ENCODE measurements around the gene POMT1. TPM values are rescaled to one million over a fixed set of nuclear protein-coding genes. Genes with fewer than 3 reads are reported as not detected.
"Not testable (repeated sequence)": the region's sequence is repeated elsewhere in the genome, so short reads cannot be mapped to it uniquely, and the experiment has no call there.

Gene POMT1
- total RNA-seq, 4 donors from 2014 or later: 14.6 to 27.8 (median 18.4) TPM

GRCh38 chr9:131469356-131469755 lies 33.4 kb upstream of the POMT1 start:
- H3K4me1 ChIP-seq: no peaks in the 10 kb centered on the region
- no peak for DNase-seq
- H3K36me3 ChIP-seq: peaks cover 66 to 100% (median 75%) of the 10 kb centered on the region in 3 donors
- no peak overlapping the region for H3K4me3 ChIP-seq
- no peak for TF ChIP-seq POLR2A (IDR thresholded peaks at IDR 0.05)
- TF ChIP-seq CTCF (IDR thresholded peaks at IDR 0.05): no peak
- H3K9me3 ChIP-seq: no peaks in the 10 kb centered on the region
- no peaks in the 10 kb centered on the region for H3K27me3 ChIP-seq
- intact Hi-C loops (cut with DNase I): no loop called here
- H3K27ac ChIP-seq: no peak overlapping the region
- WGBS, 2 donors: 83 to 93% methylated on average over 6 of the region's 6 CpGs

- H3K27me3 ChIP-seq: no peaks in the 10 kb centered on the region
- H3K4me1 ChIP-seq: no peaks in the 10 kb centered on the region
- peaks cover 65 to 100% (median 75%) of the 10 kb centered on the region in 3 donors for H3K36me3 ChIP-seq
- DNase-seq: no peak
- no peak overlapping the region for H3K4me3 ChIP-seq
- no peaks in the 10 kb centered on the region for H3K9me3 ChIP-seq
- 91 to 94% methylated on average over 15 to 16 of the region's 16 CpGs for WGBS, 2 donors
- no peak overlapping the region for H3K27ac ChIP-seq
- intact Hi-C loops (cut with DNase I): no loop called here
- TF ChIP-seq CTCF (IDR thresholded peaks at IDR 0.05) (no peak), POLR2A (IDR thresholded peaks at IDR 0.05) (no peak)
These were observed 32.8 kb upstream of the POMT1 start for GRCh38 chr9:131469951-131470350.

GRCh38 chr9:131470581-131470991 lies 32.1 kb upstream of the POMT1 start:
- Histone ChIP-seq H3K9me3 (no peaks in the 10 kb centered on the region), H3K27ac (no peak overlapping the region), H3K27me3 (no peaks in the 10 kb centered on the region), H3K4me3 (no peak overlapping the region), H3K4me1 (no peaks in the 10 kb centered on the region), H3K36me3 (peaks cover 70 to 100% (median 75%) of the 10 kb centered on the region in 3 donors)
- intact Hi-C loops (cut with DNase I): no loop called here
- TF ChIP-seq POLR2A (IDR thresholded peaks at IDR 0.05): no peak
- TF ChIP-seq CTCF (IDR thresholded peaks at IDR 0.05): no peak
- no peak for DNase-seq
- 83 to 96% methylated on average over 1 to 7 of the region's 12 CpGs for WGBS, 2 donors

GRCh38 chr9:131472085-131472484 lies 30.6 kb upstream of the POMT1 start:
- peaks cover 75 to 100% (median 81%) of the 10 kb centered on the region in 3 donors for H3K36me3 ChIP-seq
- H3K27ac ChIP-seq; H3K9me3 ChIP-seq; intact Hi-C loops (cut with DNase I); H3K27me3 ChIP-seq; H3K4me1 ChIP-seq; DNase-seq; H3K4me3 ChIP-seq: not testable (repeated sequence)
- 87 to 100% methylated on average over 5 of the region's 5 CpGs for WGBS, 2 donors

- no peaks in the 10 kb centered on the region for H3K4me1 ChIP-seq
- intact Hi-C loops (cut with DNase I): no loop called here
- no peak overlapping the region for H3K27ac ChIP-seq
- H3K27me3 ChIP-seq: no peaks in the 10 kb centered on the region
- no peak for TF ChIP-seq CTCF (IDR thresholded peaks at IDR 0.05)
- TF ChIP-seq POLR2A (IDR thresholded peaks at IDR 0.05): no peak
- H3K36me3 ChIP-seq: peaks cover 78 to 100% (median 79%) of the 10 kb centered on the region in 3 donors
- 94 to 97% methylated on average over 3 to 9 of the region's 9 CpGs for WGBS, 2 donors
- no peak overlapping the region for H3K4me3 ChIP-seq
- no peaks in the 10 kb centered on the region for H3K9me3 ChIP-seq
- DNase-seq: no peak
These were observed 29.4 kb upstream of the POMT1 start for GRCh38 chr9:131473198-131473885.
